HEK293 (cell line): ENCODE results near the gene TET2.

ENCODE experiments used
- GLI4 ChIP-seq: fragments of 450-650 bp; formaldehyde crosslinking; IDR thresholded peaks from 2 replicates; pipeline ENCODE4 v1.5.1; 2016; ENCODE audit warnings: missing biosample characterization, missing genetic modification characterization
- HOXC10 ChIP-seq: sonication (generic); formaldehyde crosslinking; IDR thresholded peaks from 2 replicates; pipeline ENCODE4 v1.8.1; 2023; ENCODE audit warnings: mild to moderate bottlenecking, missing genetic modification reagents
- IKZF3 ChIP-seq: fragments of 450-650 bp; IDR thresholded peaks from 2 replicates; pipeline ENCODE4 v1.5.0; 2018; ENCODE audit warnings: missing biosample characterization, mild to moderate bottlenecking, missing genetic modification characterization, moderate library complexity
- KLF1 ChIP-seq: fragments of 450-650 bp; formaldehyde crosslinking; IDR thresholded peaks from 2 replicates; pipeline ENCODE4 v1.5.1; 2016; ENCODE audit warnings: missing biosample characterization, missing genetic modification characterization
- MEIS1 ChIP-seq: sonication (generic); formaldehyde crosslinking; IDR thresholded peaks from 2 replicates; pipeline ENCODE4 v1.8.1; 2022; ENCODE audit warnings: missing genetic modification reagents, mild to moderate bottlenecking, borderline replicate concordance
- PATZ1 ChIP-seq: fragments of 450-650 bp; formaldehyde crosslinking; IDR thresholded peaks from 2 replicates; pipeline ENCODE4 v1.5.1; 2016; ENCODE audit warnings: missing biosample characterization, missing genetic modification characterization
- PRDM2 ChIP-seq: fragments of 450-650 bp; formaldehyde crosslinking; IDR thresholded peaks from 2 replicates; pipeline ENCODE4 v1.5.1; 2016; ENCODE audit warnings: missing biosample characterization, missing genetic modification characterization, borderline replicate concordance
- PRDM4 ChIP-seq: fragments of 450-650 bp; formaldehyde crosslinking; IDR thresholded peaks from 2 replicates; pipeline ENCODE4 v1.5.1; 2017; ENCODE audit warnings: missing biosample characterization, missing genetic modification characterization
- SCRT1 ChIP-seq: fragments of 450-650 bp; formaldehyde crosslinking; IDR thresholded peaks from 2 replicates; pipeline ENCODE4 v1.5.1; 2016; ENCODE audit warnings: missing biosample characterization, missing genetic modification characterization, borderline replicate concordance
- TRIM28 ChIP-seq: IDR thresholded peaks from 2 replicates; pipeline ENCODE4 v1.6.1; 2011; ENCODE audit warnings: low read length, control low read depth, borderline replicate concordance
- ZBTB20 ChIP-seq: fragments of 450-650 bp; formaldehyde crosslinking; IDR thresholded peaks from 2 replicates; pipeline ENCODE4 v1.5.1; 2016; ENCODE audit warnings: missing biosample characterization, missing genetic modification characterization
- ZBTB26 ChIP-seq: fragments of 450-650 bp; formaldehyde crosslinking; optimal IDR thresholded peaks from 2 replicates; pipeline ENCODE3; 2016; ENCODE audit warnings: missing biosample characterization, mild to moderate bottlenecking, missing genetic modification characterization
- ZBTB8A ChIP-seq: fragments of 450-650 bp; formaldehyde crosslinking; IDR thresholded peaks from 2 replicates; pipeline ENCODE4 v1.5.1; 2016; ENCODE audit warnings: missing biosample characterization, missing genetic modification characterization
- ZNF138 ChIP-seq: fragments of 450-650 bp; formaldehyde crosslinking; IDR thresholded peaks from 2 replicates; pipeline ENCODE4 v1.5.1; 2016; ENCODE audit warnings: missing biosample characterization, missing genetic modification characterization, borderline replicate concordance
- ZNF184 ChIP-seq: fragments of 450-650 bp; IDR thresholded peaks from 2 replicates; pipeline ENCODE4 v1.5.1; 2018; ENCODE audit warnings: missing biosample characterization, mild to moderate bottlenecking, missing genetic modification characterization
- ZNF2 ChIP-seq: fragments of 450-650 bp; formaldehyde crosslinking; IDR thresholded peaks from 2 replicates; pipeline ENCODE4 v1.5.1; 2016; ENCODE audit warnings: missing biosample characterization, missing genetic modification characterization
- ZNF366 ChIP-seq: fragments of 450-650 bp; formaldehyde crosslinking; conservative IDR thresholded peaks from 2 replicates; pipeline ENCODE4 v1.5.1; 2016; ENCODE audit warnings: missing biosample characterization, missing genetic modification characterization
- ZNF394 ChIP-seq: fragments of 450-650 bp; formaldehyde crosslinking; IDR thresholded peaks from 2 replicates; pipeline ENCODE4 v1.5.1; 2016; ENCODE audit warnings: missing biosample characterization, missing genetic modification characterization, mild to moderate bottlenecking, moderate library complexity, borderline replicate concordance
- ZNF621 ChIP-seq: fragments of 450-650 bp; formaldehyde crosslinking; IDR thresholded peaks from 2 replicates; pipeline ENCODE4 v1.5.1; 2017; ENCODE audit warnings: missing biosample characterization, missing genetic modification characterization
- ZNF624 ChIP-seq: fragments of 450-650 bp; formaldehyde crosslinking; IDR thresholded peaks from 2 replicates; pipeline ENCODE4 v1.5.1; 2017; ENCODE audit warnings: missing biosample characterization, missing genetic modification characterization
- ZNF658 ChIP-seq: fragments of 450-650 bp; formaldehyde crosslinking; IDR thresholded peaks from 2 replicates; pipeline ENCODE4; 2016; ENCODE audit warnings: missing biosample characterization, missing genetic modification characterization
- ZNF677 ChIP-seq: fragments of 450-650 bp; IDR thresholded peaks from 2 replicates; pipeline ENCODE4 v1.5.0; 2018; ENCODE audit warnings: missing biosample characterization, mild to moderate bottlenecking, missing genetic modification characterization, moderate library complexity
- ZNF692 ChIP-seq: fragments of 450-650 bp; formaldehyde crosslinking; IDR thresholded peaks from 2 replicates; pipeline ENCODE4 v1.5.1; 2016; ENCODE audit warnings: missing biosample characterization, missing genetic modification characterization
- ZNF701 ChIP-seq: fragments of 450-650 bp; formaldehyde crosslinking; IDR thresholded peaks from 2 replicates; pipeline ENCODE4 v1.5.1; 2016; ENCODE audit warnings: missing biosample characterization, missing genetic modification characterization
- ZSCAN4 ChIP-seq: fragments of 450-650 bp; formaldehyde crosslinking; IDR thresholded peaks from 2 replicates; pipeline ENCODE4 v1.5.1; 2017; ENCODE audit warnings: missing biosample characterization, missing genetic modification characterization
- ZXDB ChIP-seq: fragments of 450-650 bp; formaldehyde crosslinking; IDR thresholded peaks from 2 replicates; pipeline ENCODE4 v1.5.1; 2016; ENCODE audit warnings: missing biosample characterization, missing genetic modification characterization

TET2 gene

GRCh38 chr4:105147553-105148161 lies 981 bp downstream of the TET2 start (continued):
- TF ChIP-seq KLF1 (tag by site-specific recombination) (no peak), ZNF2 (tag by site-specific recombination) (no peak), TRIM28 (no peak), ZNF692 (tag by site-specific recombination) (no peak), PRDM2 (no peak), ZNF138 (tag by site-specific recombination) (no peak), ZNF184 (tag by site-specific recombination) (no peak), HOXC10 (CRISPR knock-in tag) (no peak), ZNF701 (no peak), ZNF394 (tag by site-specific recombination) (peak; percentile 25; the same call in 1 of the 2 replicates), ZNF366 (tag by site-specific recombination) (peak; percentile 64), ZNF677 (tag by site-specific recombination) (no peak), ZNF624 (tag by site-specific recombination) (no peak), ZBTB8A (no peak), ZNF658 (no peak), IKZF3 (tag by site-specific recombination) (no peak), MEIS1 (no peak), GLI4 (no peak), PRDM4 (tag by site-specific recombination) (peak; percentile 73; the same call in 1 of the 2 replicates), PATZ1 (tag by site-specific recombination) (peak; percentile 53), ZBTB20 (tag by site-specific recombination) (peak; percentile 34; the same call in 1 of the 2 replicates), SCRT1 (no peak), ZSCAN4 (tag by site-specific recombination) (peak; percentile 68), ZBTB26 (no peak), ZXDB (tag by site-specific recombination) (no peak), ZNF621 (tag by site-specific recombination) (no peak)
